SJSA1 (cell line): ENCODE results near the gene TOGARAM1. TPM values are rescaled to one million over a fixed set of nuclear protein-coding genes. Genes with fewer than 3 reads are reported as not detected.

Experiments used
- DNase-seq, 2 experiments: peaks; one replicate each; pipeline ENCODE4 v3.0.0-alpha.2; 2015 to 2020; ENCODE audit warnings: low spot score in 2 of 2, low read depth in 1 of 2
- H3K27ac ChIP-seq: fragments of 250-450 bp; sonication (Bioruptor Pico); 2 replicates; pipeline ENCODE4 v1.5.1; 2020; ENCODE audit warnings: mild to moderate bottlenecking, moderate library complexity
- H3K27me3 ChIP-seq: fragments of 250-450 bp; sonication (Bioruptor Pico); replicated peaks from 2 replicates; pipeline ENCODE4 v1.5.1; 2020; ENCODE audit warnings: mild to moderate bottlenecking, moderate library complexity
- H3K36me3 ChIP-seq: fragments of 250-450 bp; sonication (Bioruptor Pico); 2 replicates; pipeline ENCODE4 v1.5.1; 2020; ENCODE audit warnings: mild to moderate bottlenecking
- H3K4me1 ChIP-seq: fragments of 250-450 bp; sonication (Bioruptor Pico); replicated peaks from 2 replicates; pipeline ENCODE4 v1.6.1; 2021; ENCODE audit warnings: mild to moderate bottlenecking
- H3K4me3 ChIP-seq: fragments of 250-450 bp; sonication (Bioruptor Pico); 2 replicates; pipeline ENCODE4 v1.5.1; 2020; ENCODE audit warnings: mild to moderate bottlenecking
- H3K9me3 ChIP-seq: fragments of 250-450 bp; sonication (Bioruptor Pico); replicated peaks from 2 replicates; pipeline ENCODE4 v1.5.1; 2020; ENCODE audit warnings: mild to moderate bottlenecking
- total RNA-seq: library from RNA; depleted of rRNA; stranded (reverse); fragments of >200 nt; shearing (Covaris generic); gene quantifications from 2 replicates; pipeline ENCODE4 v1.2.3, GENCODE V29; 2014; rRNA removed

The TOGARAM1 gene
- total RNA-seq, result 5.4 and 8.8 TPM in 2 replicates

- Histone ChIP-seq H3K27me3 (no peaks in the 10 kb centered on the region), H3K9me3 (no peaks in the 10 kb centered on the region), H3K4me1 (peaks cover 14% of the 10 kb centered on the region), H3K36me3 (no peaks in the 10 kb centered on the region), H3K4me3 (peak within 1 kb of the TSS; percentile 55), H3K27ac (peak within 1 kb of the TSS; percentile 45)
- peak; percentile 95 to 96 for DNase-seq
Measured at GRCh38 chr14:44961554-44962333, at the start of gene TOGARAM1, which contains the start of gene KLHL28. TSS of gene TOGARAM1 (plus strand) at chr14:44962190. CDS start at chr14:44962422, 232 bp downstream. TSS of gene KLHL28 (minus strand) at chr14:44961947. CDS start at chr14:44945928, 16,019 bp downstream.

GRCh38 chr14:44914849-44915248 is 47.1 kb upstream of the TOGARAM1 start:
- Histone ChIP-seq H3K27me3 (peaks cover 12% of the 10 kb centered on the region), H3K36me3 (no peaks in the 10 kb centered on the region), H3K4me3 (no peak overlapping the region), H3K9me3 (peaks cover 3% of the 10 kb centered on the region; the same call in 1 of the 2 replicates), H3K4me1 (no peaks in the 10 kb centered on the region), H3K27ac (no peak overlapping the region)
- no peak for DNase-seq

GRCh38 chr14:44928793-44929192 is 33.2 kb upstream of the TOGARAM1 start:
- no peak for DNase-seq
- Histone ChIP-seq H3K4me1 (no peaks in the 10 kb centered on the region), H3K9me3 (no peaks in the 10 kb centered on the region), H3K36me3 (no peaks in the 10 kb centered on the region), H3K4me3 (no peak overlapping the region), H3K27ac (no peak overlapping the region), H3K27me3 (no peaks in the 10 kb centered on the region)

- H3K4me3 ChIP-seq, result no peak overlapping the region
- H3K27ac ChIP-seq, result no peak overlapping the region
- DNase-seq, result no peak
- 0 out of 2 replicates have a peak, but pooled peaks cover 3% of the 10 kb centered on the region for H3K36me3 ChIP-seq
- no peaks in the 10 kb centered on the region for H3K4me1 ChIP-seq
- no peaks in the 10 kb centered on the region for H3K9me3 ChIP-seq
- H3K27me3 ChIP-seq, result no peaks in the 10 kb centered on the region
Measured at GRCh38 chr14:44935155-44935554, 26.8 kb upstream of the TOGARAM1 start.

- H3K4me3 ChIP-seq, result no peak overlapping the region
- H3K27ac ChIP-seq, result no peak overlapping the region
- DNase-seq, result no peak
- no peaks in the 10 kb centered on the region for H3K4me1 ChIP-seq
- 0 out of 2 replicates have a peak, but pooled peaks cover 5% of the 10 kb centered on the region for H3K36me3 ChIP-seq
- H3K27me3 ChIP-seq, result no peaks in the 10 kb centered on the region
- no peaks in the 10 kb centered on the region for H3K9me3 ChIP-seq
Measured at GRCh38 chr14:44937547-44937946, 24.4 kb upstream of the TOGARAM1 start.

- Histone ChIP-seq H3K9me3 (no peaks in the 10 kb centered on the region), H3K36me3 (peaks cover 13% of the 10 kb centered on the region), H3K4me1 (no peaks in the 10 kb centered on the region), H3K4me3 (no peak overlapping the region), H3K27ac (no peak overlapping the region), H3K27me3 (no peaks in the 10 kb centered on the region)
- no peak for DNase-seq
Measured at GRCh38 chr14:44940211-44940610, 21.8 kb upstream of the TOGARAM1 start.

- H3K27ac ChIP-seq, result no peak overlapping the region
- DNase-seq, result no peak
- peaks cover 14% of the 10 kb centered on the region for H3K36me3 ChIP-seq
- no peak overlapping the region for H3K4me3 ChIP-seq
- no peaks in the 10 kb centered on the region for H3K9me3 ChIP-seq
- H3K27me3 ChIP-seq, result no peaks in the 10 kb centered on the region
- H3K4me1 ChIP-seq, result no peaks in the 10 kb centered on the region
Measured at GRCh38 chr14:44940944-44941343, 21.0 kb upstream of the TOGARAM1 start.

- Histone ChIP-seq H3K36me3 (peaks cover 14% of the 10 kb centered on the region), H3K4me3 (no peak overlapping the region), H3K27ac (no peak overlapping the region), H3K4me1 (no peaks in the 10 kb centered on the region), H3K9me3 (no peaks in the 10 kb centered on the region), H3K27me3 (no peaks in the 10 kb centered on the region)
- no peak for DNase-seq
Measured at GRCh38 chr14:44941591-44941990, 20.4 kb upstream of the TOGARAM1 start.

- Histone ChIP-seq H3K27me3 (no peaks in the 10 kb centered on the region), H3K9me3 (no peaks in the 10 kb centered on the region; the same call in 1 of the 2 replicates), H3K4me3 (no peak overlapping the region), H3K27ac (no peak overlapping the region), H3K4me1 (no peaks in the 10 kb centered on the region), H3K36me3 (peaks cover 14% of the 10 kb centered on the region)
- no peak for DNase-seq
Measured at GRCh38 chr14:44942436-44942835, 19.6 kb upstream of the TOGARAM1 start.

GRCh38 chr14:44944107-44944506 is 17.9 kb upstream of the TOGARAM1 start:
- Histone ChIP-seq H3K4me1 (no peaks in the 10 kb centered on the region), H3K27me3 (no peaks in the 10 kb centered on the region), H3K36me3 (peaks cover 14% of the 10 kb centered on the region), H3K4me3 (no peak overlapping the region), H3K9me3 (no peaks in the 10 kb centered on the region; the same call in 1 of the 2 replicates), H3K27ac (no peak overlapping the region)
- no peak for DNase-seq

- Histone ChIP-seq H3K4me1 (no peaks in the 10 kb centered on the region), H3K27me3 (no peaks in the 10 kb centered on the region), H3K36me3 (peaks cover 10% of the 10 kb centered on the region), H3K27ac (no peak overlapping the region), H3K9me3 (no peaks in the 10 kb centered on the region; the same call in 1 of the 2 replicates), H3K4me3 (no peak overlapping the region)
- DNase-seq, result no peak
Measured at GRCh38 chr14:44945264-44945663, 16.7 kb upstream of the TOGARAM1 start.

- Histone ChIP-seq H3K4me3 (no peak overlapping the region), H3K27me3 (no peaks in the 10 kb centered on the region), H3K4me1 (no peaks in the 10 kb centered on the region), H3K9me3 (no peaks in the 10 kb centered on the region; the same call in 1 of the 2 replicates), H3K36me3 (no peaks in the 10 kb centered on the region), H3K27ac (no peak overlapping the region)
- no peak for DNase-seq
Measured at GRCh38 chr14:44951051-44951450, 10.9 kb upstream of the TOGARAM1 start.

- H3K27ac ChIP-seq, result no peak overlapping the region
- no peaks in the 10 kb centered on the region for H3K4me1 ChIP-seq
- H3K9me3 ChIP-seq, result no peaks in the 10 kb centered on the region; the same call in 1 of the 2 replicates
- no peak overlapping the region for H3K4me3 ChIP-seq
- no peaks in the 10 kb centered on the region for H3K36me3 ChIP-seq
- H3K27me3 ChIP-seq, result no peaks in the 10 kb centered on the region
- no peak for DNase-seq
Measured at GRCh38 chr14:44952391-44953110, 9.4 kb upstream of the TOGARAM1 start.

GRCh38 chr14:44954750-44955149 is 7.2 kb upstream of the TOGARAM1 start:
- H3K4me3 ChIP-seq, result no peak overlapping the region
- DNase-seq, result no peak
- no peaks in the 10 kb centered on the region for H3K27me3 ChIP-seq
- no peak overlapping the region for H3K27ac ChIP-seq
- H3K4me1 ChIP-seq, result no peaks in the 10 kb centered on the region
- no peaks in the 10 kb centered on the region for H3K36me3 ChIP-seq
- no peaks in the 10 kb centered on the region for H3K9me3 ChIP-seq
